ENCODE results near the gene BAIAP2.

BAIAP2 gene

GRCh38 chr17:81080019-81080418, 45.1 kb downstream of the BAIAP2 start:
- no peak for ATAC-seq
- TF ChIP-seq TCF4 (CRISPR knock-in tag; IDR thresholded peaks at IDR 0.05; ENCODE audit: borderline replicate concordance) (no peak), ZC3H10 (CRISPR knock-in tag; IDR thresholded peaks at IDR 0.05) (no peak), GLIS3 (CRISPR knock-in tag; IDR thresholded peaks at IDR 0.05) (no peak), ARNTL (CRISPR knock-in tag; IDR thresholded peaks at IDR 0.05; ENCODE audit: borderline replicate concordance, low read depth) (no peak), ZNF8 (CRISPR knock-in tag; IDR thresholded peaks at IDR 0.05) (no peak), TSHZ2 (CRISPR knock-in tag; IDR thresholded peaks at IDR 0.05) (no peak), ZNF565 (CRISPR knock-in tag; conservative IDR thresholded peaks at IDR 0.05; ENCODE audit: low read depth) (no peak), POU6F1 (CRISPR knock-in tag; IDR thresholded peaks at IDR 0.05; ENCODE audit: borderline replicate concordance, low read depth) (no peak), ZFP30 (CRISPR knock-in tag; IDR thresholded peaks at IDR 0.05) (no peak), CSRNP3 (CRISPR knock-in tag; IDR thresholded peaks at IDR 0.05) (no peak), OSR1 (CRISPR knock-in tag; IDR thresholded peaks at IDR 0.05) (no peak), CSDC2 (CRISPR knock-in tag; IDR thresholded peaks at IDR 0.05) (no peak), PPARA (CRISPR knock-in tag; IDR thresholded peaks at IDR 0.05; ENCODE audit: borderline replicate concordance) (no peak), RARB (CRISPR knock-in tag; IDR thresholded peaks at IDR 0.05) (no peak), ZFP3 (CRISPR knock-in tag; IDR thresholded peaks at IDR 0.05) (no peak), TOX (CRISPR knock-in tag; IDR thresholded peaks at IDR 0.05; ENCODE audit: borderline replicate concordance) (no peak), BACH2 (CRISPR knock-in tag; IDR thresholded peaks at IDR 0.05; ENCODE audit: borderline replicate concordance) (no peak), PATZ1 (CRISPR knock-in tag; IDR thresholded peaks at IDR 0.05; ENCODE audit: borderline replicate concordance) (no peak)

- ATAC-seq, result no peak
- no peak for TF ChIP-seq ZFP30 (CRISPR knock-in tag; IDR thresholded peaks at IDR 0.05)
- no peak for TF ChIP-seq TSHZ2 (CRISPR knock-in tag; IDR thresholded peaks at IDR 0.05)
- no peak for TF ChIP-seq PPARA (CRISPR knock-in tag; IDR thresholded peaks at IDR 0.05; ENCODE audit: borderline replicate concordance)
- TF ChIP-seq POU6F1 (CRISPR knock-in tag; IDR thresholded peaks at IDR 0.05; ENCODE audit: borderline replicate concordance, low read depth), result no peak
- TF ChIP-seq CSDC2 (CRISPR knock-in tag; IDR thresholded peaks at IDR 0.05), result no peak
- no peak for TF ChIP-seq ZFP3 (CRISPR knock-in tag; IDR thresholded peaks at IDR 0.05)
- no peak for TF ChIP-seq GLIS3 (CRISPR knock-in tag; IDR thresholded peaks at IDR 0.05)
- no peak for TF ChIP-seq ZNF565 (CRISPR knock-in tag; conservative IDR thresholded peaks at IDR 0.05; ENCODE audit: low read depth)
- TF ChIP-seq CSRNP3 (CRISPR knock-in tag; IDR thresholded peaks at IDR 0.05), result no peak
- TF ChIP-seq PATZ1 (CRISPR knock-in tag; IDR thresholded peaks at IDR 0.05; ENCODE audit: borderline replicate concordance), result no peak
Observed at GRCh38 chr17:81081222-81082176, 46.5 kb downstream of the BAIAP2 start.
